SK-N-SH (cell line): ENCODE measurements around the gene MLEC. TPM values are rescaled to one million over a fixed set of nuclear protein-coding genes. Genes with fewer than 3 reads are reported as not detected.

Experiments used
- CTCF ChIA-PET: fragments of 300-600, 350-600 bp; formaldehyde crosslinking; extraction: SDS; loops from one replicate; lab custom pipeline; 2021; lab: Yijun Ruan, JAX
- POLR2A ChIA-PET: fragments of 350-600 bp; sonication (Branson Sonifier 250); formaldehyde crosslinking; extraction: SDS; loops from one replicate; lab custom pipeline; 2020; ENCODE audit warnings: antibody characterized with exemption, inconsistent platforms; lab: Yijun Ruan, JAX
- DNase-seq: peaks from one replicate; pipeline ENCODE4 v3.0.0; 2012
- H2AFZ ChIP-seq: fragments of 200-600 bp; sonication (generic); 2 replicates; pipeline ENCODE4 v1.8.1; 2016; ENCODE audit warnings: antibody characterized with exemption, mild to moderate bottlenecking, low read depth
- H3F3A ChIP-seq: fragments of 200-600 bp; sonication (generic); replicated peaks from 2 replicates; pipeline ENCODE3; 2016; ENCODE audit warnings: antibody characterized with exemption, mild to moderate bottlenecking; ENCODE audit not compliant: insufficient read depth
- H3K27ac ChIP-seq, 2 experiments: fragments of 200-500 bp in 1 of 2; fragments of 200-600 bp in 1 of 2; sonication (Bioruptor generic) in 1 of 2; sonication (generic), shearing (Covaris generic) in 1 of 2; 2 replicates each; pipeline versions ENCODE4 v1.5.1 to v1.6.1; 2014 to 2016; ENCODE audit warnings: low read depth in 2 of 2, inconsistent platforms in 1 of 2, low read length in 1 of 2, mild to moderate bottlenecking in 1 of 2, mixed read lengths in 1 of 2
- H3K27me3 ChIP-seq: fragments of 200-600 bp; sonication (generic), shearing (Covaris generic); 2 replicates; pipeline ENCODE4 v1.6.1; 2016; ENCODE audit warnings: mixed run types; ENCODE audit not compliant: insufficient read depth
- H3K36me3 ChIP-seq, 2 experiments: fragments of 200-500 bp in 1 of 2; fragments of 200-600 bp in 1 of 2; sonication (Bioruptor generic) in 1 of 2; sonication (generic) in 1 of 2; replicated peaks in 1 of 2; 2 replicates each; pipeline versions ENCODE3 to v1.5.1; 2014 to 2016; ENCODE audit warnings: low read length in 1 of 2, mild to moderate bottlenecking in 1 of 2; ENCODE audit not compliant: insufficient read depth in 2 of 2, control insufficient read depth in 1 of 2
- H3K4me1 ChIP-seq, 2 experiments: fragments of 200-500 bp in 1 of 2; fragments of 200-600 bp in 1 of 2; sonication (Bioruptor generic) in 1 of 2; sonication (generic), shearing (Covaris generic) in 1 of 2; 2 replicates each; pipeline versions ENCODE4 v1.5.1 to v1.6.1; 2014 to 2016; ENCODE audit warnings: low read depth in 1 of 2, low read length in 1 of 2, mixed run types in 1 of 2; ENCODE audit not compliant: insufficient read depth in 2 of 2, control insufficient read depth in 1 of 2
- H3K4me2 ChIP-seq: fragments of 200-600 bp; sonication (generic), shearing (Covaris generic); 2 replicates; pipeline ENCODE4 v1.6.1; 2017; ENCODE audit warnings: mixed run types
- H3K4me3 ChIP-seq, 2 experiments: fragments of 200-500 bp in 1 of 2; fragments of 200-600 bp in 1 of 2; sonication (Bioruptor generic) in 1 of 2; sonication (generic), shearing (Covaris generic) in 1 of 2; 2 replicates each; pipeline versions ENCODE4 v1.5.1 to v1.8.1; 2014 to 2016; ENCODE audit warnings: low read depth in 2 of 2, inconsistent platforms in 1 of 2, low read length in 1 of 2, mild to moderate bottlenecking in 1 of 2, mixed read lengths in 1 of 2, moderate library complexity in 1 of 2
- H3K79me2 ChIP-seq: fragments of 200-600 bp; sonication (generic); 2 replicates; pipeline ENCODE4 v1.8.1; 2017; ENCODE audit warnings: mild to moderate bottlenecking; ENCODE audit not compliant: insufficient read depth
- H3K9ac ChIP-seq: fragments of 200-600 bp; sonication (generic); 2 replicates; pipeline ENCODE4 v1.6.1; 2017; ENCODE audit warnings: mixed run types
- H3K9me2 ChIP-seq: fragments of 200-600 bp; sonication (generic); 2 replicates; pipeline ENCODE4 v1.6.1; 2017; ENCODE audit warnings: mixed run types
- H3K9me3 ChIP-seq: fragments of 200-600 bp; sonication (generic); 2 replicates; pipeline ENCODE4 v1.6.1; 2017; ENCODE audit warnings: mixed run types, mild to moderate bottlenecking, moderate library complexity
- H4K20me1 ChIP-seq: fragments of 200-600 bp; sonication (generic); 2 replicates; pipeline ENCODE4 v1.6.1; 2017; ENCODE audit warnings: mild to moderate bottlenecking, mixed run types; ENCODE audit not compliant: insufficient read depth
- CHD2 ChIP-seq: fragments of 150-350 bp; IDR thresholded peaks from 2 replicates; pipeline ENCODE4 v1.6.1; 2018; ENCODE audit warnings: low read length; ENCODE audit not compliant: partially characterized antibody
- EP300 ChIP-seq, 2 experiments: IDR thresholded peaks; 2 replicates each; pipeline versions ENCODE4 v1.4.0 to v1.6.1; 2012; ENCODE audit warnings: borderline replicate concordance in 1 of 2, low read depth in 1 of 2, low read length in 1 of 2
- FOXJ3 ChIP-seq: sonication (generic); formaldehyde crosslinking; IDR thresholded peaks from 2 replicates; pipeline ENCODE4 v1.5.1; 2020; ENCODE audit warnings: mild to moderate bottlenecking, missing genetic modification reagents
- JUND ChIP-seq: IDR thresholded peaks from 2 replicates; pipeline ENCODE4 v1.4.0; 2012
- NRF1 ChIP-seq: IDR thresholded peaks from 2 replicates; pipeline ENCODE4 v1.6.1; 2012; ENCODE audit warnings: low read depth, mild to moderate bottlenecking, low read length
- RCOR1 ChIP-seq: fragments of 150-350 bp; IDR thresholded peaks from 2 replicates; pipeline ENCODE4 v1.6.1; 2017; ENCODE audit warnings: antibody characterized with exemption, low read length
- RFX5 ChIP-seq: IDR thresholded peaks from 2 replicates; pipeline ENCODE4 v1.6.1; 2012; ENCODE audit warnings: mild to moderate bottlenecking, improper control_type of control experiment, low read length
- RXRA ChIP-seq: IDR thresholded peaks from 2 replicates; pipeline ENCODE4 v1.4.0; 2012; ENCODE audit warnings: low read depth, mild to moderate bottlenecking, borderline replicate concordance
- SIN3A ChIP-seq: IDR thresholded peaks from 2 replicates; pipeline ENCODE4 v1.6.1; 2012; ENCODE audit warnings: low read depth, mild to moderate bottlenecking, low read length, moderate library complexity, borderline replicate concordance
- SMC3 ChIP-seq: IDR thresholded peaks from 2 replicates; pipeline ENCODE4 v1.6.1; 2012; ENCODE audit warnings: low read depth, low read length, improper control_type of control experiment
- TCF12 ChIP-seq: IDR thresholded peaks from 2 replicates; pipeline ENCODE4 v1.4.0; 2012
- WGBS: methylation state at CpG from one replicate; pipeline ENCODE4 v1.1.6; 2017; ENCODE audit warnings: low lambda C conversion rate; 5-methylcytosine and 5-hydroxymethylcytosine counted together
- polyA plus RNA-seq, 3 experiments: library from polyadenylated mRNA; depleted of rRNA; stranded (reverse); fragments of >200 nt; gene quantifications; 2 replicates each; pipeline ENCODE4 v1.2.3, GENCODE V29; 2012
- TF ChIP-seq, protein P1 (sequence below): IDR thresholded peaks from 2 replicates; pipeline ENCODE4 v1.4.0; 2012; ENCODE audit warnings: low read depth, borderline replicate concordance
- TF ChIP-seq, protein P2 (sequence below): fragments of 200-600 bp; sonication (generic); IDR thresholded peaks from 2 replicates; pipeline ENCODE4 v1.6.1; 2017; ENCODE audit warnings: antibody characterized with exemption, mild to moderate bottlenecking, moderate library complexity
- TF ChIP-seq, protein P3 (sequence below): fragments of 150-350 bp; IDR thresholded peaks from 2 replicates; pipeline ENCODE4 v1.6.1; 2016; ENCODE audit warnings: mild to moderate bottlenecking, low read depth, low read length
- TF ChIP-seq, protein P4 (sequence below): IDR thresholded peaks from 2 replicates; pipeline ENCODE4 v1.4.0; 2012; ENCODE audit warnings: low read depth
- TF ChIP-seq, protein P5 (sequence below): fragments of 150-350 bp; IDR thresholded peaks from 2 replicates; pipeline ENCODE4 v1.6.1; 2017; ENCODE audit warnings: antibody characterized with exemption, low read length, low read depth, borderline replicate concordance
- TF ChIP-seq, protein P6 (sequence below): IDR thresholded peaks from 2 replicates; pipeline ENCODE4 v1.6.1; 2012; ENCODE audit warnings: mild to moderate bottlenecking, low read depth, low read length, moderate library complexity

MLEC gene
- polyA plus RNA-seq, 1 of the 3 experiments (the other 2 are of a cell fraction) = 23.4 TPM

DNA sequence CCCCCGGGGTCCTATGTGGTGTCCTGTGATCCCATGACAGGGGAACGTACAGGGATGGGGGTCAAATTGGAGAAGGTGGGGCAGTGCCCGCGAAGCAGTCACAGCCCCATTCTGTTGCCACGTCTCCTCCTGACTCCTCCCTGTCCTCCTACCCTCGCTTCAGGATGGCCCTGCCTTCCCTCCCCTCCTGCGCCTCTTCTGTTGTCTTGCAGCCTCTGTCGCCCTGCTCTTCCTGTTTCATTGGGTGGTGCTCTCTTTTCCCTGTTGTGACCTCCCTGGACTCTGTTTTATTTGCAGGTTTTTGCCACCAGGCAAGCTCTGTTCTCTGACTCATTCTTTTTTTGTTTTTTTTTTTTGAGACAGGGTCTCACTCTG is 27.8 kb upstream of the MLEC start:
- DNase-seq = no peak
- ChIA-PET CTCF (interaction anchor here (6.5 kb wide), 1 partner anchor 11 kb away, joined by 49 read pairs; no protein-coding TSS in a partner anchor), POLR2A (no interaction called here)
- Histone ChIP-seq H2AFZ (no peak overlapping the region), H3K4me2 (no peak overlapping the region), H3K9ac (no peak overlapping the region), H3K4me1 (no peaks in the 10 kb centered on the region), H3K9me3 (no peaks in the 10 kb centered on the region), H4K20me1 (no peaks in the 10 kb centered on the region)
- 73% methylated on average over 6 of the region's 8 CpGs for WGBS
- TF ChIP-seq SIN3A (no peak), NRF1 (no peak), RXRA (no peak), RCOR1 (no peak), CHD2 (no peak), SMC3 (no peak), EP300 (IDR thresholded peaks at IDR 0.05; ENCODE audit: borderline replicate concordance in 1 of 2, low read depth in 1 of 2, low read length in 1 of 2) (no peak), JUND (no peak), RFX5 (no peak), TCF12 (no peak)
- TF ChIP-seq, protein P1, sequence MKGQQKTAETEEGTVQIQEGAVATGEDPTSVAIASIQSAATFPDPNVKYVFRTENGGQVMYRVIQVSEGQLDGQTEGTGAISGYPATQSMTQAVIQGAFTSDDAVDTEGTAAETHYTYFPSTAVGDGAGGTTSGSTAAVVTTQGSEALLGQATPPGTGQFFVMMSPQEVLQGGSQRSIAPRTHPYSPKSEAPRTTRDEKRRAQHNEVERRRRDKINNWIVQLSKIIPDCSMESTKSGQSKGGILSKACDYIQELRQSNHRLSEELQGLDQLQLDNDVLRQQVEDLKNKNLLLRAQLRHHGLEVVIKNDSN = no peak
- TF ChIP-seq, protein P2, sequence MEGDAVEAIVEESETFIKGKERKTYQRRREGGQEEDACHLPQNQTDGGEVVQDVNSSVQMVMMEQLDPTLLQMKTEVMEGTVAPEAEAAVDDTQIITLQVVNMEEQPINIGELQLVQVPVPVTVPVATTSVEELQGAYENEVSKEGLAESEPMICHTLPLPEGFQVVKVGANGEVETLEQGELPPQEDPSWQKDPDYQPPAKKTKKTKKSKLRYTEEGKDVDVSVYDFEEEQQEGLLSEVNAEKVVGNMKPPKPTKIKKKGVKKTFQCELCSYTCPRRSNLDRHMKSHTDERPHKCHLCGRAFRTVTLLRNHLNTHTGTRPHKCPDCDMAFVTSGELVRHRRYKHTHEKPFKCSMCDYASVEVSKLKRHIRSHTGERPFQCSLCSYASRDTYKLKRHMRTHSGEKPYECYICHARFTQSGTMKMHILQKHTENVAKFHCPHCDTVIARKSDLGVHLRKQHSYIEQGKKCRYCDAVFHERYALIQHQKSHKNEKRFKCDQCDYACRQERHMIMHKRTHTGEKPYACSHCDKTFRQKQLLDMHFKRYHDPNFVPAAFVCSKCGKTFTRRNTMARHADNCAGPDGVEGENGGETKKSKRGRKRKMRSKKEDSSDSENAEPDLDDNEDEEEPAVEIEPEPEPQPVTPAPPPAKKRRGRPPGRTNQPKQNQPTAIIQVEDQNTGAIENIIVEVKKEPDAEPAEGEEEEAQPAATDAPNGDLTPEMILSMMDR = no peak
- TF ChIP-seq, protein P3, sequence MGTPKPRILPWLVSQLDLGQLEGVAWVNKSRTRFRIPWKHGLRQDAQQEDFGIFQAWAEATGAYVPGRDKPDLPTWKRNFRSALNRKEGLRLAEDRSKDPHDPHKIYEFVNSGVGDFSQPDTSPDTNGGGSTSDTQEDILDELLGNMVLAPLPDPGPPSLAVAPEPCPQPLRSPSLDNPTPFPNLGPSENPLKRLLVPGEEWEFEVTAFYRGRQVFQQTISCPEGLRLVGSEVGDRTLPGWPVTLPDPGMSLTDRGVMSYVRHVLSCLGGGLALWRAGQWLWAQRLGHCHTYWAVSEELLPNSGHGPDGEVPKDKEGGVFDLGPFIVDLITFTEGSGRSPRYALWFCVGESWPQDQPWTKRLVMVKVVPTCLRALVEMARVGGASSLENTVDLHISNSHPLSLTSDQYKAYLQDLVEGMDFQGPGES = no peak
- TF ChIP-seq, protein P4, sequence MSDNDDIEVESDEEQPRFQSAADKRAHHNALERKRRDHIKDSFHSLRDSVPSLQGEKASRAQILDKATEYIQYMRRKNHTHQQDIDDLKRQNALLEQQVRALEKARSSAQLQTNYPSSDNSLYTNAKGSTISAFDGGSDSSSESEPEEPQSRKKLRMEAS = no peak
- TF ChIP-seq, all 33 proteins: peak for 0
- Histone ChIP-seq H3F3A (no peaks in the 10 kb centered on the region), H3K27ac (no peak overlapping the region), H3K27me3 (peaks cover 5% of the 10 kb centered on the region; the same call in 1 of the 2 replicates), H3K36me3 (no peaks in the 10 kb centered on the region), H3K79me2 (no peaks in the 10 kb centered on the region), H3K9me2 (no peaks in the 10 kb centered on the region), H3K4me3 (no peak overlapping the region)

DNA sequence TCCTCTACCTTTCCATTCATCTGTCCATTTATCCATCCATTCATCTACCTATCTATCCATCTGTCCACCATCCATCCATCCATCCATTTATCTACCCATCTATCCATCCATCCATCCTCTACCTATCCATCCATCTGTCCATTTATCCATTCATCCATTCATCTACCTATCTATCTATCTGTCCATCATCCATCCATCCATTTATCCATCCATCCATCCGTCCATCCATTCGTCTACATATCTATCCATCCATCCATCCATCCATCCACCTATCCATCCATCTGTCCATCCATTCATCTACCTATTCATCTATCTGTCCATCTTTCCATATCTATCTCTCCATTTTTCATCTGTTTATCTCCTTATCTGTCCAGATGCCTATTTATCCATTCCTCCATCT is 25.5 kb upstream of the MLEC start:
- Histone ChIP-seq H3K4me2 (no peak overlapping the region), H3K36me3 (no peaks in the 10 kb centered on the region), H3F3A (no peaks in the 10 kb centered on the region), H3K4me3 (no peak overlapping the region), H3K4me1 (no peaks in the 10 kb centered on the region), H3K9me3 (no peaks in the 10 kb centered on the region), H3K9ac (no peak overlapping the region), H3K27ac (no peak overlapping the region), H4K20me1 (no peaks in the 10 kb centered on the region), H3K9me2 (no peaks in the 10 kb centered on the region), H3K79me2 (no peaks in the 10 kb centered on the region), H2AFZ (no peak overlapping the region), H3K27me3 (peaks cover 5% of the 10 kb centered on the region; the same call in 1 of the 2 replicates)
- ChIA-PET POLR2A (no interaction called here), CTCF (interaction anchor here (2.2 to 6.5 kb wide), 2 partner anchors 12 to 13 kb away, joined by 11 to 49 read pairs; no protein-coding TSS in a partner anchor)
- no peak for DNase-seq
- 38% methylated on average over 2 of the region's 2 CpGs for WGBS
- TF ChIP-seq, protein P4 = no peak
- no peak for TF ChIP-seq CHD2
- TF ChIP-seq FOXJ3 (CRISPR knock-in tag) = no peak
- TF ChIP-seq, protein P5, sequence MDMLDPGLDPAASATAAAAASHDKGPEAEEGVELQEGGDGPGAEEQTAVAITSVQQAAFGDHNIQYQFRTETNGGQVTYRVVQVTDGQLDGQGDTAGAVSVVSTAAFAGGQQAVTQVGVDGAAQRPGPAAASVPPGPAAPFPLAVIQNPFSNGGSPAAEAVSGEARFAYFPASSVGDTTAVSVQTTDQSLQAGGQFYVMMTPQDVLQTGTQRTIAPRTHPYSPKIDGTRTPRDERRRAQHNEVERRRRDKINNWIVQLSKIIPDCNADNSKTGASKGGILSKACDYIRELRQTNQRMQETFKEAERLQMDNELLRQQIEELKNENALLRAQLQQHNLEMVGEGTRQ = no peak
- TF ChIP-seq, protein P1 = no peak
- TF ChIP-seq, protein P6, sequence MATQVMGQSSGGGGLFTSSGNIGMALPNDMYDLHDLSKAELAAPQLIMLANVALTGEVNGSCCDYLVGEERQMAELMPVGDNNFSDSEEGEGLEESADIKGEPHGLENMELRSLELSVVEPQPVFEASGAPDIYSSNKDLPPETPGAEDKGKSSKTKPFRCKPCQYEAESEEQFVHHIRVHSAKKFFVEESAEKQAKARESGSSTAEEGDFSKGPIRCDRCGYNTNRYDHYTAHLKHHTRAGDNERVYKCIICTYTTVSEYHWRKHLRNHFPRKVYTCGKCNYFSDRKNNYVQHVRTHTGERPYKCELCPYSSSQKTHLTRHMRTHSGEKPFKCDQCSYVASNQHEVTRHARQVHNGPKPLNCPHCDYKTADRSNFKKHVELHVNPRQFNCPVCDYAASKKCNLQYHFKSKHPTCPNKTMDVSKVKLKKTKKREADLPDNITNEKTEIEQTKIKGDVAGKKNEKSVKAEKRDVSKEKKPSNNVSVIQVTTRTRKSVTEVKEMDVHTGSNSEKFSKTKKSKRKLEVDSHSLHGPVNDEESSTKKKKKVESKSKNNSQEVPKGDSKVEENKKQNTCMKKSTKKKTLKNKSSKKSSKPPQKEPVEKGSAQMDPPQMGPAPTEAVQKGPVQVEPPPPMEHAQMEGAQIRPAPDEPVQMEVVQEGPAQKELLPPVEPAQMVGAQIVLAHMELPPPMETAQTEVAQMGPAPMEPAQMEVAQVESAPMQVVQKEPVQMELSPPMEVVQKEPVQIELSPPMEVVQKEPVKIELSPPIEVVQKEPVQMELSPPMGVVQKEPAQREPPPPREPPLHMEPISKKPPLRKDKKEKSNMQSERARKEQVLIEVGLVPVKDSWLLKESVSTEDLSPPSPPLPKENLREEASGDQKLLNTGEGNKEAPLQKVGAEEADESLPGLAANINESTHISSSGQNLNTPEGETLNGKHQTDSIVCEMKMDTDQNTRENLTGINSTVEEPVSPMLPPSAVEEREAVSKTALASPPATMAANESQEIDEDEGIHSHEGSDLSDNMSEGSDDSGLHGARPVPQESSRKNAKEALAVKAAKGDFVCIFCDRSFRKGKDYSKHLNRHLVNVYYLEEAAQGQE = no peak
- no peak for TF ChIP-seq RFX5
